Ectodermal cell (in vitro differentiated cells): ENCODE measurements around the gene SCUBE3.

Experiments
- H3K27ac ChIP-seq: 2 replicates; pipeline ENCODE4 v1.7.0; 2013; ENCODE audit warnings: mild to moderate bottlenecking, low read depth, low read length; ENCODE audit not compliant: insufficient read depth, poor library complexity, severe bottlenecking
- H3K27me3 ChIP-seq: 2 replicates; pipeline ENCODE4 v1.7.0; 2013; ENCODE audit warnings: mild to moderate bottlenecking, low read length; ENCODE audit not compliant: insufficient read depth, control insufficient read depth, poor library complexity, severe bottlenecking
- H3K36me3 ChIP-seq: one replicate; pipeline ENCODE4 v1.7.0; 2013; ENCODE audit warnings: low read length; ENCODE audit not compliant: control insufficient read depth, insufficient read depth
- H3K4me1 ChIP-seq: one replicate; pipeline ENCODE4 v1.7.0; 2013; ENCODE audit warnings: low read length; ENCODE audit not compliant: control insufficient read depth, insufficient read depth
- H3K4me3 ChIP-seq: 2 replicates; pipeline ENCODE4 v1.7.0; 2013; ENCODE audit warnings: low read depth, low read length, control low read depth; ENCODE audit not compliant: insufficient read depth
- H3K9me3 ChIP-seq: 2 replicates; pipeline ENCODE4 v1.7.0; 2013; ENCODE audit warnings: mild to moderate bottlenecking, low read length, moderate library complexity; ENCODE audit not compliant: control insufficient read depth
- WGBS, 2 experiments: methylation state at CpG; one replicate each; pipeline ENCODE4 v1.1.7; 2013; ENCODE audit warnings: missing lambda C conversion rate in 2 of 2; 5-methylcytosine and 5-hydroxymethylcytosine counted together

Gene SCUBE3

DNA sequence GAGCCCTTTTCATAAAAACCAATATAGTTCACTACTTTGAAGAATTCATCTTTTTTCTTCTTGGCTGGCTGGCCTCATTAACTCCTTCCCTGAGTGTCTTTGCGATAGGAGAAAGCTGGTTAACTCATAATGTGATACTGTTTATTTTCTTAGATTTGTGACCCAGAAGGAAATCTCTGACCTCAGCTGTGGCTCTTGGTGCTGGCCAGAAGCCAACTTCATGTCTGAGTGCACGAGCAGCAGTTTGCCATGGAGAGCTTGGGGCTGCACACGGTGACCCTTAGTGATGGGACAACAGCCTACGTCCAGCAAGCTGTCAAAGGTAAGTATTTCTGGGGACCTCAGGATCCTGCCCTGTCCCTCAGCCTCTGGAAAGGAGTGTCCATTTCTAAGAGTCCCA, 67.1 kb downstream of the SCUBE3 start:
- H3K27ac ChIP-seq, result no peak overlapping the region
- H3K4me1 ChIP-seq, result no peaks in the 10 kb centered on the region
- no peaks in the 10 kb centered on the region for H3K27me3 ChIP-seq
- H3K36me3 ChIP-seq, result peaks cover 6% of the 10 kb centered on the region
- H3K9me3 ChIP-seq, result no peaks in the 10 kb centered on the region
- no peak overlapping the region for H3K4me3 ChIP-seq
- 96% methylated on average over 4 of the region's 4 CpGs for WGBS, 2 experiments

GRCh38 chr6:35282472-35282871, 68.7 kb downstream of the SCUBE3 start:
- H3K4me1 ChIP-seq, result no peaks in the 10 kb centered on the region
- peaks cover 19% of the 10 kb centered on the region for H3K36me3 ChIP-seq
- no peak overlapping the region for H3K4me3 ChIP-seq
- H3K9me3 ChIP-seq, result no peaks in the 10 kb centered on the region
- H3K27me3 ChIP-seq, result no peaks in the 10 kb centered on the region
- WGBS, 2 experiments, result 88 to 96% methylated on average over 2 of the region's 2 CpGs
- H3K27ac ChIP-seq, result no peak overlapping the region

DNA sequence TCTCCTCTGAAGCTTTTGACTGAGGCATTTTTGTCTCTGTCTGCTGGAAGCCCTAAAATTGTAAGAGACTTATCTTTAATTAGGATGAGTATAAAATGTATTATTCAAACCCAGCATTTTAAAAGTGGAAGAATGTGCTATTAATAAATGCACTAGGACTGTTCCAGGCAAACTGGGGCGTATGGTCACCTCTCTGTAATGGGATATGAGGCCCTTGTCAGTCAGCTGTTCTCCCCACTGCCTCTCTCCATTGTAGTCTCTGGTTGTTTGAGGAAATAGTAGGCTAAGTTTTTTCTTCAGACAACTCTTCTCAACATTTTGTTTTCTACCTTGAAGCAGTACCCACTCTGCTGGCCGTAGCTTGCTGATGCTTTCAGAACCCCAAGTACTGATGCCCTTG, 69.6 kb downstream of the SCUBE3 start:
- WGBS, 2 experiments, result 92 to 100% methylated on average over 2 of the region's 2 CpGs
- Histone ChIP-seq H3K4me3 (no peak overlapping the region), H3K36me3 (peaks cover 24% of the 10 kb centered on the region), H3K27me3 (no peaks in the 10 kb centered on the region), H3K4me1 (no peaks in the 10 kb centered on the region), H3K27ac (no peak overlapping the region), H3K9me3 (no peaks in the 10 kb centered on the region)

DNA sequence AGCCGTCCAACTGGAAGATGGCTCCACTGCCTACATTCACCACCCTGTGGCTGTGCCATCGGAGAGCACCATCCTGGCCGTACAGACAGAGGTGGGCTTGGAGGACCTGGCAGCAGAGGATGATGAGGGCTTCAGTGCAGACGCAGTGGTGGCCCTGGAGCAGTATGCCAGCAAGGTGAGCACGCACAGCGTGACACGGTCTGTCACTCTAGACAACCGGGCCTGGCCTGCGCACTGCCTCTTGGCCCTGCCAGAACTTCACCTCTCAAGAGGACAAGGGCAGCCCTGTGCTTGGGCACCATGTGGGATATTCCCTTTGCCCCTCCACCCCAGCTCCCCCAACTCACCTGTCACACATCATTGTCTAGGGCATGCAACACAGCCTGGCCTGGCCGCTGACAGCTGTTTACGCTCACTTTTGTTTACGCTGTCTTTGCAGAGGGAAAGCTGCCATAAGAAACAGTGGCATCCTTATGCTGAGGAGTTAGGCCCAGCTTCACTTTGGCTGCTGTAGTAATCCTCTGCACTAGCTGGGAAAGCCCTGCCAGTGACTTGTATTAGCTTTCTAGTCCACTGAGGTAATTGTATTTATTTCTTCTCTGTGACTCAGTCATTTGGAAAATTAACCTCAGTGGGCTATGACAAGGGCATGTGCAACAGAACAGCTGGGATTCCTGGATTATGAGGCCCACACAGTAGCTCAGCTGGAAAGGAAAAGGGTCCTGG, 74.1 kb downstream of the SCUBE3 start:
- 93 to 96% methylated on average over 12 of the region's 12 CpGs for WGBS, 2 experiments
- Histone ChIP-seq H3K4me3 (no peak overlapping the region), H3K4me1 (no peaks in the 10 kb centered on the region), H3K9me3 (no peaks in the 10 kb centered on the region), H3K36me3 (peaks cover 43% of the 10 kb centered on the region), H3K27me3 (no peaks in the 10 kb centered on the region), H3K27ac (no peak overlapping the region)

DNA sequence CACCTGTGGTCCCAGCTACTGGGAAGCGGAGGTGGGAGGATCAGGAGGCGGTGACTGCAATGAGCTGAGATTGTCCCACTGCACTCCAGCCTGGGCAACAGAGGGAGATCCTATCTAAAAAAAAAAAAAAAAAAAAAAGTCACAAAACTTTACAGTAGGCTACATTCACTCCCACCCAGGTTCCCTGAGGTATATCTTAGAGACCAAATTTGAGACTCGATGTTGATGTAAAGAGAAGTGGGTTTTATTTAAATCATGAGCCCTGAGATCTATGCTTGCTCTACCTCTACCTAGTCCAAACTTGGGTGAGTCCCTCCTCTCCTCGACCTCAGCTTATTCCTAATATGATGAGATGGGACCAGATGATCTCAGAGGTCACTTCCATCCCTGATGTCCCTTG, 75.1 kb downstream of the SCUBE3 start:
- Histone ChIP-seq H3K27ac (no peak overlapping the region), H3K9me3 (no peaks in the 10 kb centered on the region), H3K27me3 (no peaks in the 10 kb centered on the region), H3K36me3 (peaks cover 46% of the 10 kb centered on the region), H3K4me3 (no peak overlapping the region), H3K4me1 (no peaks in the 10 kb centered on the region)
- 68 to 70% methylated on average over 4 of the region's 4 CpGs for WGBS, 2 experiments

DNA sequence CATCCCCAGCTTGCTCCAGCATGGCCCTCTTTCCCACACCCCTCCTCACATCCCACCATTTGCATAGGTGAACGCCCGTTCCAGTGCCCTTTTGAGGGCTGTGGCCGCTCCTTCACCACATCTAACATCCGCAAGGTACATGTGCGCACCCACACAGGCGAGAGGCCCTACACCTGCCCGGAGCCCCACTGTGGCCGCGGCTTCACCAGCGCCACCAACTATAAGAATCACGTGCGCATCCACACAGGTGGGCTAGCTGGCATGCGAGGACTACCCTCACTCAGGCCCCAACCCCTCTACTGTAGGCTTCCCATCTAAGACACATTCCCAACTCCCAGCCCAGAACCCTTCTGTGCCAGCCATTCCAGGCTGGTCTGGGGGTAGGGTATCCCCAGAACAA, 77.7 kb downstream of the SCUBE3 start:
- H3K27ac ChIP-seq, result no peak overlapping the region
- WGBS, 2 experiments, result 96% methylated on average over 13 of the region's 13 CpGs
- H3K27me3 ChIP-seq, result no peaks in the 10 kb centered on the region
- no peak overlapping the region for H3K4me3 ChIP-seq
- no peaks in the 10 kb centered on the region for H3K4me1 ChIP-seq
- no peaks in the 10 kb centered on the region for H3K9me3 ChIP-seq
- H3K36me3 ChIP-seq, result peaks cover 46% of the 10 kb centered on the region

DNA sequence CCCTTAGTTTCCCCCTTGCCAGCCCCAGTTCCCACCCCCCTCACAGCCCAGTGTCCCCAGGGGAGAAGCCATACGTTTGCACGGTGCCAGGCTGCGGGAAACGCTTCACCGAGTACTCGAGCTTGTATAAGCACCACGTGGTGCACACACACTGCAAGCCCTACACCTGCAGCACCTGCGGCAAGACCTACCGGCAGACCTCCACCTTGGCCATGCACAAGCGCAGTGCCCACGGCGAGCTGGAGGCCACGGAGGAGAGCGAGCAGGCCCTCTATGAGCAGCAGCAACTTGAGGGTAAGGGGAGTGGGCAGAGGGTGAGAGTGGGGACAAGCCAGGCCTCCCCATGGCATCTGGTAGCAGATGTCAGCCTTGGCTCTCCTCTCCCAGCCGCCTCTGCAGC, 78.7 kb downstream of the SCUBE3 start:
- H3K27ac ChIP-seq, result no peak overlapping the region
- peaks cover 40% of the 10 kb centered on the region for H3K36me3 ChIP-seq
- no peaks in the 10 kb centered on the region for H3K4me1 ChIP-seq
- H3K9me3 ChIP-seq, result no peaks in the 10 kb centered on the region
- 80 to 82% methylated on average over 15 of the region's 15 CpGs for WGBS, 2 experiments
- no peaks in the 10 kb centered on the region for H3K27me3 ChIP-seq
- no peak overlapping the region for H3K4me3 ChIP-seq

DNA sequence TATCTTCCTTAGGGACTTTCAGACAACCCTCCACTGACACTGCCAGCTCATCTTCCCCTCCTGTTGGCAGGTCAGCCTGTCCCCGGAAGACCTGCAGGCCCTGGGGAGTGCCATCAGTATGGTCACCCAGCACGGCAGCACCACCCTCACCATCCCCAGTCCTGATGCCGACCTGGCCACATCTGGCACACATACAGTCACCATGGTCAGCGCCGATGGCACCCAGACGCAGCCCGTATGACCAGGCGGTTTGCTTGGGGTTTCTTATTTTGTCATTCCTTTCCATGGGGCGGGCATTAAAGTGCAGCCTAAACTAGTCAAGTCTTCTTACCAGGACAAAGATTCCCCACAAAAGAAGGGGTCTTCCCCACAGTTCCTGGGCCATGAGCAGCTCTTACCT, 79.9 kb downstream of the SCUBE3 start:
- H3K4me3 ChIP-seq, result no peak overlapping the region
- H3K4me1 ChIP-seq, result peaks cover 5% of the 10 kb centered on the region
- no peaks in the 10 kb centered on the region for H3K9me3 ChIP-seq
- H3K36me3 ChIP-seq, result peaks cover 35% of the 10 kb centered on the region
- H3K27ac ChIP-seq, result no peak overlapping the region
- H3K27me3 ChIP-seq, result no peaks in the 10 kb centered on the region
- 91 to 95% methylated on average over 9 of the region's 9 CpGs for WGBS, 2 experiments

- H3K4me3 ChIP-seq, result no peak overlapping the region
- no peak overlapping the region for H3K27ac ChIP-seq
- peaks cover 35% of the 10 kb centered on the region for H3K36me3 ChIP-seq
- H3K27me3 ChIP-seq, result no peaks in the 10 kb centered on the region
- no peaks in the 10 kb centered on the region for H3K9me3 ChIP-seq
- H3K4me1 ChIP-seq, result peaks cover 5% of the 10 kb centered on the region
- 61 to 63% methylated on average over 10 of the region's 10 CpGs for WGBS, 2 experiments
These were observed 80.7 kb downstream of the SCUBE3 start for GRCh38 chr6:35294308-35294945.

- 95 to 98% methylated on average over 2 of the region's 2 CpGs for WGBS, 2 experiments
- peaks cover 5% of the 10 kb centered on the region for H3K4me1 ChIP-seq
- H3K4me3 ChIP-seq, result no peak overlapping the region
- no peak overlapping the region for H3K27ac ChIP-seq
- H3K9me3 ChIP-seq, result no peaks in the 10 kb centered on the region
- H3K27me3 ChIP-seq, result no peaks in the 10 kb centered on the region
- H3K36me3 ChIP-seq, result peaks cover 35% of the 10 kb centered on the region
These were observed 81.3 kb downstream of the SCUBE3 start for GRCh38 chr6:35295036-35295435.
